Subcutaneous abdominal adipose tissue (tissue), 5 donors: ENCODE measurements around the gene UAP1L1.

ENCODE experiments used
- H3K27ac ChIP-seq: one replicate; pipeline ENCODE4 v1.7.0; 2013; ENCODE audit warnings: low read depth, mild to moderate bottlenecking, inconsistent platforms, low read length, moderate library complexity
- H3K27me3 ChIP-seq, 5 donors: one replicate each; pipeline ENCODE4 v1.7.0; 2013; ENCODE audit warnings: low read length in 5 of 5, inconsistent platforms in 1 of 5; ENCODE audit not compliant: control insufficient read depth in 5 of 5, insufficient read depth in 4 of 5
- H3K36me3 ChIP-seq, 5 donors: one replicate each; pipeline ENCODE4 v1.7.0; 2013; ENCODE audit warnings: low read length in 5 of 5; ENCODE audit not compliant: control insufficient read depth in 5 of 5, insufficient read depth in 5 of 5
- H3K4me1 ChIP-seq, 5 donors: one replicate each; pipeline ENCODE4 v1.7.0; 2013; ENCODE audit warnings: low read length in 5 of 5, mild to moderate bottlenecking in 3 of 5, moderate library complexity in 1 of 5; ENCODE audit not compliant: control insufficient read depth in 5 of 5, insufficient read depth in 5 of 5
- H3K4me3 ChIP-seq, 5 donors: one replicate each; pipeline ENCODE4 v1.7.0; 2013; ENCODE audit warnings: low read length in 5 of 5, low read depth in 1 of 5
- H3K9ac ChIP-seq, 5 donors: one replicate each; pipeline ENCODE4 v1.7.0; 2013; ENCODE audit warnings: low read length in 5 of 5, mild to moderate bottlenecking in 4 of 5, moderate library complexity in 3 of 5
- H3K9me3 ChIP-seq, 5 donors: one replicate each; pipeline ENCODE4 v1.7.0; 2013; ENCODE audit warnings: low read length in 5 of 5; ENCODE audit not compliant: control insufficient read depth in 5 of 5
- donor health status: healthy.
- donor health status: healthy.
- donor health status: healthy.
- donor health status: healthy.
- donor health status: healthy.

Gene UAP1L1

GRCh38 chr9:137034039-137034708 is 43.1 kb upstream of the UAP1L1 start:
- H3K4me3 ChIP-seq, result peak overlapping the region in 1 of 5 donors; percentile 45
- H3K27ac ChIP-seq, result no peak overlapping the region
- no peaks in the 10 kb centered on the region for H3K9me3 ChIP-seq
- peaks cover 0 to 15% (median 6%) of the 10 kb centered on the region in 5 donors for H3K36me3 ChIP-seq
- peaks cover 0 to 48% (median 30%) of the 10 kb centered on the region in 5 donors for H3K4me1 ChIP-seq
- H3K27me3 ChIP-seq, result no peaks in the 10 kb centered on the region
- H3K9ac ChIP-seq, result no peak overlapping the region

- Histone ChIP-seq H3K27me3 (no peaks in the 10 kb centered on the region), H3K4me1 (peaks cover 0 to 42% (median 25%) of the 10 kb centered on the region in 5 donors), H3K27ac (no peak overlapping the region), H3K9ac (peak overlapping the region in 1 of 5 donors; percentile 25), H3K36me3 (peaks cover 0 to 22% (median 10%) of the 10 kb centered on the region in 5 donors), H3K4me3 (no peak overlapping the region), H3K9me3 (no peaks in the 10 kb centered on the region)
These were observed 42.4 kb upstream of the UAP1L1 start for GRCh38 chr9:137034709-137035506.

GRCh38 chr9:137035507-137035834 is 41.8 kb upstream of the UAP1L1 start:
- Histone ChIP-seq H3K4me3 (no peak overlapping the region), H3K36me3 (peaks cover 0 to 27% (median 12%) of the 10 kb centered on the region in 5 donors)

DNA sequence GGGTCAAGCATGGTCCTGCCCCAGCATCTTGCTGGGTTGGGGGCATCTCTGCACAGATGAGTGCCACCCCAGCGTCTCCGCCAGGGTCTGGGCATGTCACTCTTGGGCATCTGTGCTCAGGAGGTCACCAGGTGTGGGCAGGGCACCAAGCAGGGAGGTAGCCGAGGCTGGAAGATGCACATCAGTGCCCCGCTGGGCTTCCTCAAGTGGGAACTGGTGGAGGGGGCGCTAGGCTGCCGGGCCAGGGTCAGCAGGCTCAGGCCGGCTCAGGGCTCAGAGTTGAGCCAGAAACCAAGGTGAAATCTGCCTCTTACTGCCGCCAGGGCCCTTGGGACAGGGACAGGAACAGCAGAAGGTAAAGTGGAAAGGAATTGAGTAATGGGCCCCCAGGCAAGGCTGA is 41.4 kb upstream of the UAP1L1 start:
- Histone ChIP-seq H3K27me3 (peaks cover 0 to 3% (median 0%) of the 10 kb centered on the region in 5 donors), H3K9me3 (no peaks in the 10 kb centered on the region), H3K27ac (no peak overlapping the region), H3K36me3 (peaks cover 0 to 31% (median 14%) of the 10 kb centered on the region in 5 donors), H3K4me3 (no peak overlapping the region), H3K4me1 (peaks cover 0 to 38% (median 16%) of the 10 kb centered on the region in 5 donors), H3K9ac (no peak overlapping the region)

More at GRCh38 chr9:137035507-137035834, 41.8 kb upstream of the UAP1L1 start:
- Histone ChIP-seq H3K9ac (no peak overlapping the region), H3K27ac (no peak overlapping the region), H3K27me3 (peaks cover 0 to 2% (median 0%) of the 10 kb centered on the region in 5 donors), H3K4me1 (peaks cover 0 to 38% (median 21%) of the 10 kb centered on the region in 5 donors), H3K9me3 (no peaks in the 10 kb centered on the region)

DNA sequence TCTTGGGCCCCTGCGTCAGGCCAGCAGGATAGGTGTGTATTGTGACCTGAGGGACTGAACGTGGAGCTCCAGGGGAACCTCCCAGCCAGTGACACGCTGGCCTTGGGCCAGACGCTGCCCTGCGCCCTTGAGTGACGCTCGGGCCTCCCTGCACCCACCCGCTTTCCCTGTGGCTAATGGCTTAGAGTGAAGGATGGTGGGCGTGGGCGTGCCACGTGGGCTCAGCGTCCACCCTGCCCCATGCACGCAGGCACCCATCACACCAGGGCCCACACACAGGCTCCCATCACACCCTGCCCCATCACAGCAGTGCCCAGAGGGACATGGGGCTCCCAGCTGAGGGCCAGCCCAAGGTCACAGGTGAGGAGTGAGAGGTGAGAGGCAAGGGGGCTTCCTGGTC is 40.3 kb upstream of the UAP1L1 start:
- Histone ChIP-seq H3K9ac (no peak overlapping the region), H3K4me1 (peaks cover 0 to 38% (median 15%) of the 10 kb centered on the region in 5 donors), H3K9me3 (no peaks in the 10 kb centered on the region), H3K27ac (no peak overlapping the region), H3K36me3 (peaks cover 0 to 37% (median 14%) of the 10 kb centered on the region in 5 donors), H3K27me3 (peaks cover 0 to 3% (median 0%) of the 10 kb centered on the region in 5 donors), H3K4me3 (no peak overlapping the region)

DNA sequence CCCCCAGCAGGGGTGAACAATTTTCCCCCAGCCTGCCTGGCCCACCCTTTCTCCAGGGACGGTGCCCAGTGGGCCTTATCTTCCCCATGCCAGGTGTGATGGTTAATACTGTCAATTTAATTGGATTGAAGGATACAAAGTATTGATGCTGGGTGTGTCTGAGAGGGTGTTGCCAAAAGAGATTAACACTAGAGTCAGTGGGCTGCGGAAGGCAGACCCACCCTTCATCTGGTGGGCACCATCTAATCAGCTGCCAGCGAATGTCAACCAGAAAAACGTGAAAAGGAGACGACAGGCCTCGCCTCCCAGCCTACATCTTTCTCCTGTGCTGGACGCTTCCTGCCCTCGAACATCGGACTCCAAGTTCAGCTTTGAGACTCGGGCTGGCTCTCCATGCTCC is 39.8 kb upstream of the UAP1L1 start:
- Histone ChIP-seq H3K27me3 (peaks cover 0 to 3% (median 0%) of the 10 kb centered on the region in 5 donors), H3K36me3 (peaks cover 0 to 37% (median 14%) of the 10 kb centered on the region in 5 donors), H3K4me1 (peaks cover 0 to 35% (median 15%) of the 10 kb centered on the region in 5 donors), H3K27ac (no peak overlapping the region), H3K9ac (no peak overlapping the region), H3K4me3 (no peak overlapping the region), H3K9me3 (no peaks in the 10 kb centered on the region)

- peaks cover 0 to 10% (median 0%) of the 10 kb centered on the region in 5 donors for H3K27me3 ChIP-seq
- no peak overlapping the region for H3K4me3 ChIP-seq
- no peak overlapping the region for H3K27ac ChIP-seq
- peaks cover 0 to 42% (median 20%) of the 10 kb centered on the region in 5 donors for H3K4me1 ChIP-seq
- H3K9ac ChIP-seq, result no peak overlapping the region
- no peaks in the 10 kb centered on the region for H3K9me3 ChIP-seq
- peaks cover 0 to 37% (median 14%) of the 10 kb centered on the region in 5 donors for H3K36me3 ChIP-seq
These were observed 38.4 kb upstream of the UAP1L1 start for GRCh38 chr9:137038916-137039315.

GRCh38 chr9:137039611-137040366 is 37.5 kb upstream of the UAP1L1 start:
- H3K4me3 ChIP-seq, result no peak overlapping the region
- H3K9ac ChIP-seq, result no peak overlapping the region
- H3K36me3 ChIP-seq, result peaks cover 0 to 37% (median 14%) of the 10 kb centered on the region in 5 donors
- H3K27me3 ChIP-seq, result peaks cover 0 to 18% (median 5%) of the 10 kb centered on the region in 5 donors
- no peaks in the 10 kb centered on the region for H3K9me3 ChIP-seq
- no peak overlapping the region for H3K27ac ChIP-seq
- peaks cover under 1 to 45% (median 23%) of the 10 kb centered on the region in 5 donors for H3K4me1 ChIP-seq

GRCh38 chr9:137040568-137040967 is 36.7 kb upstream of the UAP1L1 start:
- peaks cover 4 to 24% (median 9%) of the 10 kb centered on the region in 5 donors for H3K27me3 ChIP-seq
- H3K9ac ChIP-seq, result no peak overlapping the region
- no peaks in the 10 kb centered on the region for H3K9me3 ChIP-seq
- no peak overlapping the region for H3K27ac ChIP-seq
- peaks cover 4 to 45% (median 22%) of the 10 kb centered on the region in 5 donors for H3K4me1 ChIP-seq
- peaks cover 0 to 37% (median 14%) of the 10 kb centered on the region in 5 donors for H3K36me3 ChIP-seq
- no peak overlapping the region for H3K4me3 ChIP-seq
